Measurements from ENCODE around the gene ALDH18A1. TPM values are rescaled to one million over a fixed set of nuclear protein-coding genes. Genes with fewer than 3 reads are reported as not detected.

ALDH18A1 gene
- total RNA-seq, 1 experiment from 2014 or later, result 105 TPM

GRCh38 chr10:95694665-95695064 is 38.2 kb upstream of the ALDH18A1 start (continued):
- TF ChIP-seq, protein P1, sequence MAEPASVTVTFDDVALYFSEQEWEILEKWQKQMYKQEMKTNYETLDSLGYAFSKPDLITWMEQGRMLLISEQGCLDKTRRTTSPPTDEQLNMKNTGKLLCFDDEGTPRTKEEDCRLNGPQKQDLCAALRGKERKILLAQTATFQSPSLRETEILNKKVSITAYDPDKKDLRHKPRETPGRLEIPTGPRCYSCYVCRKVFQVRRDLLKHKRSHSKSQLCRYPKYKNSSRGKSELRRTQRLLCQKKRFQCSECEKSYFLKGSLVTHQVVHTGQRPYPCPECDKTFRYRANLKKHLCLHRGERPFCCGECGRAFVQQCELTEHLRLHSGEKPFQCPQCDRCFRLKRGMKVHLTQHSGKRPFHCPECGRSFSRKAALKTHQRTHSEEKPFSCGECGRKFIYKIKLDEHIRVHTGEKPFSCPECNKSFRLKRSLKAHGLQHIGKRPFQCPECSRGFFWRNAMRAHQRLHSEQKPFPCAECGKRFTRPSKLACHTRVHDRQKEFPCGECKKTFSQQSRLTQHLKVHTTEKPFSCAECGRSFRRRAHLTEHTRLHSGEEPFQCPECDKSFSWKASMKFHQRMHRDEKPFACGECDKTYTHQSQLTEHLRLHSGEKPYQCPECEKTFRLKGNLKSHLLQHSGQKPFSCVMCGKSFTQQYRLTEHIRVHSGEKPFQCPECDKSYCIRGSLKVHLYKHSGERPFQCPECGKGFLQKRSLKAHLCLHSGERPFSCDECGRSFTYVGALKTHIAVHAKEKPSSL (CRISPR knock-in tag; conservative IDR thresholded peaks at IDR 0.05), result no peak
- TF ChIP-seq, protein P2, sequence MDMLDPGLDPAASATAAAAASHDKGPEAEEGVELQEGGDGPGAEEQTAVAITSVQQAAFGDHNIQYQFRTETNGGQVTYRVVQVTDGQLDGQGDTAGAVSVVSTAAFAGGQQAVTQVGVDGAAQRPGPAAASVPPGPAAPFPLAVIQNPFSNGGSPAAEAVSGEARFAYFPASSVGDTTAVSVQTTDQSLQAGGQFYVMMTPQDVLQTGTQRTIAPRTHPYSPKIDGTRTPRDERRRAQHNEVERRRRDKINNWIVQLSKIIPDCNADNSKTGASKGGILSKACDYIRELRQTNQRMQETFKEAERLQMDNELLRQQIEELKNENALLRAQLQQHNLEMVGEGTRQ (CRISPR knock-in tag; IDR thresholded peaks at IDR 0.05), result no peak

- Mint-ChIP-seq H3K27me3 (ENCODE audit: low read depth) (peaks cover 7% of the 10 kb centered on the region), H3K36me3 (peaks cover 42% of the 10 kb centered on the region), H3K4me3 (peak within 1 kb of the TSS; percentile 99), H3K9me3 (peaks cover 20% of the 10 kb centered on the region), H3K27ac (peak within 1 kb of the TSS; percentile 97), H3K4me1 (peaks cover 17% of the 10 kb centered on the region)
- ChIA-PET CTCF (interaction anchor here (0.5 to 3.5 kb wide), 111 partner anchors 9 to 1115 kb away, joined by 3 to 221 read pairs (median 4); partner anchors contain the start of genes ALDH18A1, CC2D2B, ENTPD1 and ZNF518A), POLR2A (interaction anchor here (0.6 to 1.4 kb wide), 4 partner anchors 62 to 171 kb away, joined by 3 to 7 read pairs (median 3); no protein-coding TSS in a partner anchor)
- DNase-seq (ENCODE audit: low spot score), result peak; percentile 97
- ATAC-seq, result peak; percentile 100
- peak; percentile 31; the same call in 1 of the 2 replicates for TF ChIP-seq GABPB1 (CRISPR knock-in tag; IDR thresholded peaks at IDR 0.05)
- TF ChIP-seq ATF6 (CRISPR knock-in tag; IDR thresholded peaks at IDR 0.05), result no peak
- TF ChIP-seq, protein P3, sequence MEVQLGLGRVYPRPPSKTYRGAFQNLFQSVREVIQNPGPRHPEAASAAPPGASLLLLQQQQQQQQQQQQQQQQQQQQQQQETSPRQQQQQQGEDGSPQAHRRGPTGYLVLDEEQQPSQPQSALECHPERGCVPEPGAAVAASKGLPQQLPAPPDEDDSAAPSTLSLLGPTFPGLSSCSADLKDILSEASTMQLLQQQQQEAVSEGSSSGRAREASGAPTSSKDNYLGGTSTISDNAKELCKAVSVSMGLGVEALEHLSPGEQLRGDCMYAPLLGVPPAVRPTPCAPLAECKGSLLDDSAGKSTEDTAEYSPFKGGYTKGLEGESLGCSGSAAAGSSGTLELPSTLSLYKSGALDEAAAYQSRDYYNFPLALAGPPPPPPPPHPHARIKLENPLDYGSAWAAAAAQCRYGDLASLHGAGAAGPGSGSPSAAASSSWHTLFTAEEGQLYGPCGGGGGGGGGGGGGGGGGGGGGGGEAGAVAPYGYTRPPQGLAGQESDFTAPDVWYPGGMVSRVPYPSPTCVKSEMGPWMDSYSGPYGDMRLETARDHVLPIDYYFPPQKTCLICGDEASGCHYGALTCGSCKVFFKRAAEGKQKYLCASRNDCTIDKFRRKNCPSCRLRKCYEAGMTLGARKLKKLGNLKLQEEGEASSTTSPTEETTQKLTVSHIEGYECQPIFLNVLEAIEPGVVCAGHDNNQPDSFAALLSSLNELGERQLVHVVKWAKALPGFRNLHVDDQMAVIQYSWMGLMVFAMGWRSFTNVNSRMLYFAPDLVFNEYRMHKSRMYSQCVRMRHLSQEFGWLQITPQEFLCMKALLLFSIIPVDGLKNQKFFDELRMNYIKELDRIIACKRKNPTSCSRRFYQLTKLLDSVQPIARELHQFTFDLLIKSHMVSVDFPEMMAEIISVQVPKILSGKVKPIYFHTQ (CRISPR knock-in tag; IDR thresholded peaks at IDR 0.05), result peak; percentile 31; the same call in 1 of the 2 replicates
- TF ChIP-seq, protein P4, sequence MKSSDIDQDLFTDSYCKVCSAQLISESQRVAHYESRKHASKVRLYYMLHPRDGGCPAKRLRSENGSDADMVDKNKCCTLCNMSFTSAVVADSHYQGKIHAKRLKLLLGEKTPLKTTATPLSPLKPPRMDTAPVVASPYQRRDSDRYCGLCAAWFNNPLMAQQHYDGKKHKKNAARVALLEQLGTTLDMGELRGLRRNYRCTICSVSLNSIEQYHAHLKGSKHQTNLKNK (CRISPR knock-in tag; IDR thresholded peaks at IDR 0.05), result no peak
- TF ChIP-seq PRRX2 (CRISPR knock-in tag; IDR thresholded peaks at IDR 0.05), result no peak
- no peak for TF ChIP-seq NFE2L1 (CRISPR knock-in tag; IDR thresholded peaks at IDR 0.05)
- no peak for TF ChIP-seq NR1H2 (CRISPR knock-in tag; IDR thresholded peaks at IDR 0.05)
- no peak for TF ChIP-seq ESRRA (CRISPR knock-in tag; IDR thresholded peaks at IDR 0.05; ENCODE audit: borderline replicate concordance)
- no peak for TF ChIP-seq SMAD4 (CRISPR knock-in tag; IDR thresholded peaks at IDR 0.05)
- TF ChIP-seq, protein P5, sequence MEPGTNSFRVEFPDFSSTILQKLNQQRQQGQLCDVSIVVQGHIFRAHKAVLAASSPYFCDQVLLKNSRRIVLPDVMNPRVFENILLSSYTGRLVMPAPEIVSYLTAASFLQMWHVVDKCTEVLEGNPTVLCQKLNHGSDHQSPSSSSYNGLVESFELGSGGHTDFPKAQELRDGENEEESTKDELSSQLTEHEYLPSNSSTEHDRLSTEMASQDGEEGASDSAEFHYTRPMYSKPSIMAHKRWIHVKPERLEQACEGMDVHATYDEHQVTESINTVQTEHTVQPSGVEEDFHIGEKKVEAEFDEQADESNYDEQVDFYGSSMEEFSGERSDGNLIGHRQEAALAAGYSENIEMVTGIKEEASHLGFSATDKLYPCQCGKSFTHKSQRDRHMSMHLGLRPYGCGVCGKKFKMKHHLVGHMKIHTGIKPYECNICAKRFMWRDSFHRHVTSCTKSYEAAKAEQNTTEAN (CRISPR knock-in tag; IDR thresholded peaks at IDR 0.05), result no peak
- TF ChIP-seq EMX1 (CRISPR knock-in tag; IDR thresholded peaks at IDR 0.05), result no peak
- TF ChIP-seq JAZF1 (CRISPR knock-in tag; IDR thresholded peaks at IDR 0.05), result no peak
- TF ChIP-seq ZNF281 (CRISPR knock-in tag; IDR thresholded peaks at IDR 0.05), result no peak
- peak; percentile 40; the same call in 1 of the 2 replicates for TF ChIP-seq MYBL2 (CRISPR knock-in tag; IDR thresholded peaks at IDR 0.05)
- peak; percentile 58; the same call in 1 of the 2 replicates for TF ChIP-seq TEAD1 (CRISPR knock-in tag; IDR thresholded peaks at IDR 0.05)
- no peak for TF ChIP-seq HMGA2 (CRISPR knock-in tag; IDR thresholded peaks at IDR 0.05)
- no peak; the same call in 1 of the 2 replicates for TF ChIP-seq ZBTB21 (CRISPR knock-in tag; IDR thresholded peaks at IDR 0.05; ENCODE audit: borderline replicate concordance)
- TF ChIP-seq, protein P6, sequence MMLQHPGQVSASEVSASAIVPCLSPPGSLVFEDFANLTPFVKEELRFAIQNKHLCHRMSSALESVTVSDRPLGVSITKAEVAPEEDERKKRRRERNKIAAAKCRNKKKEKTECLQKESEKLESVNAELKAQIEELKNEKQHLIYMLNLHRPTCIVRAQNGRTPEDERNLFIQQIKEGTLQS (CRISPR knock-in tag; conservative IDR thresholded peaks at IDR 0.05), result no peak
- peak; percentile 99 for TF ChIP-seq GTF2I (CRISPR knock-in tag; conservative IDR thresholded peaks at IDR 0.05)
- TF ChIP-seq CREM (CRISPR knock-in tag; IDR thresholded peaks at IDR 0.05), result peak; percentile 56; the same call in 1 of the 2 replicates
These were observed 37.4 kb upstream of the ALDH18A1 start, which contains the start of gene TCTN3 for GRCh38 chr10:95693668-95694534. Gene TCTN3, minus strand, starts transcription at chr10:95693927. Its CDS starts 28 bp downstream, at chr10:95693899.

Measured in WTC11 (cell line).